Left colon (tissue), 2 donors: Measurements from ENCODE around the gene RGS9BP. TPM values are rescaled to one million over a fixed set of nuclear protein-coding genes. Genes with fewer than 3 reads are reported as not detected.
"Not testable (repeated sequence)": the region's sequence is repeated elsewhere in the genome, so short reads cannot be mapped to it uniquely, and the experiment has no call there.

Experiments
- ATAC-seq: fragments of 200-7000 bp; cut with Tn5 transposase; one replicate; pipeline ENCODE4 v1.9.1; 2020; ENCODE audit warnings: mild to moderate bottlenecking, moderate library complexity
- DNase-seq, 2 donors: peaks; one replicate each; pipeline ENCODE4 v3.0.0-alpha.2; 2020
- intact Hi-C, 2 donors: fragments of 100-400 bp; cut with DNase I in 1 of 2; cut with micrococcal nuclease in 1 of 2; formaldehyde crosslinking; loops; one replicate each; pipeline versions ENCODE4 v1.11.2 to v1.14.0; 2022; cut with DNase I, micrococcal nuclease
- long read RNA-seq: library from polyadenylated mRNA; unstranded; transcript quantifications from one replicate; pipeline ENCODE4 v2.0.0, GENCODE V29; 2021
- total RNA-seq, 2 donors: library from RNA; stranded (reverse); fragmentation: NEBNext Ultra II Directional; extraction: Animal tissue kit (Norgen Biotek cat#: 25700); gene quantifications; one replicate each; pipeline ENCODE4 v1.2.1, GENCODE V29; 2021
- donor health status: DM: no; HTN: no; CAD: no.
- donor health status: DM: yes; HTN: yes; CAD: no.

RGS9BP gene, protein sequence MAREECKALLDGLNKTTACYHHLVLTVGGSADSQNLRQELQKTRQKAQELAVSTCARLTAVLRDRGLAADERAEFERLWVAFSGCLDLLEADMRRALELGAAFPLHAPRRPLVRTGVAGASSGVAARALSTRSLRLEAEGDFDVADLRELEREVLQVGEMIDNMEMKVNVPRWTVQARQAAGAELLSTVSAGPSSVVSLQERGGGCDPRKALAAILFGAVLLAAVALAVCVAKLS
- under 1 TPM; 0.09 to 0.11 TPM for total RNA-seq
- long read RNA-seq, result 0 reads

DNA sequence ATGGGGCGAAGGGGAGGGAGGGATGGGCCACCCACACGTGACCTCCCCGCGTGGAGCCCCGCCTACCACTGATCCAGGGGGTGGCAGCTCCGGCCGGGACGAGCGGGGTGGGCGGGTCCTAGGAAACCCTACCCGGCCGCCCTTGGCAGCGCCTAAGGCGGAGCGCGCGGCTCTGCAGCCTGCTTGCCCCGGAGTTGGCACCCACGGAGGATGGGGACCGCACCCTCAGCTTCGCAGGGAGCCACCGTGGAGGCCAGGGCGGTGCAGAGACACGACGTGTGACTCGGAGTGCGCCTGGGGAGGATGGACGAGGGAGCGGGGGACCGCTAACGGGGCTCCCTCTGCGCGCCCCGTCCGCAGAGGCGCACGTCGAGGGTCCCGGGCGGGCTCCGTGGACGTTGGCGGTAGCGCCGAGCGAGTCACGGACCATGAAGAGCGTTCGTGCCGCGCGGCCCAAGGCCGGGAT, at the start of gene RGS9BP:
Gene RGS9BP (plus strand): TSS at position 129 of the 466 bp plus-strand sequence. CDS start 416 bp downstream, outside the sequence.
- DNase-seq (peak; percentile 86 to 87), ATAC-seq (peak; percentile 68)
- intact Hi-C loops, result no loop called here

DNA sequence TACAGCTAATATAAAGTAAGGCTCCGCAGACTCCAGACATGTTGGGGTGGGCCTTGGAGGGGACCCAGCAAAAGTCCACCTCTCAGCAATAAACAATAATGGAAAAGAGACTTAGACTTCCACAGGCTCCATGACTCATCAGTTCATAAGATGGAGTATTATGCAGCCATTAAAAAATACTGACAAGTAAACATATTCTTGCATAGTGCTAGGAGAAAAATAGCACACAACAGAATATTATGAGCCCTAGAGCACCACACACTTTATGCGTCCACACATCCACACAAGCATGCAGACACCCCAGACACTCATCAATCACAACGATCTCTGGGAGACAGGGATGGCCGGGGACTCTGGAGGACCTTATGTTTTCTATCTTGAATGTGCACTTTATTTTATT, 48.7 kb upstream of the RGS9BP start:
- DNase-seq, result no peak
- ATAC-seq, result no peak
- intact Hi-C loops, result no loop called here

DNA sequence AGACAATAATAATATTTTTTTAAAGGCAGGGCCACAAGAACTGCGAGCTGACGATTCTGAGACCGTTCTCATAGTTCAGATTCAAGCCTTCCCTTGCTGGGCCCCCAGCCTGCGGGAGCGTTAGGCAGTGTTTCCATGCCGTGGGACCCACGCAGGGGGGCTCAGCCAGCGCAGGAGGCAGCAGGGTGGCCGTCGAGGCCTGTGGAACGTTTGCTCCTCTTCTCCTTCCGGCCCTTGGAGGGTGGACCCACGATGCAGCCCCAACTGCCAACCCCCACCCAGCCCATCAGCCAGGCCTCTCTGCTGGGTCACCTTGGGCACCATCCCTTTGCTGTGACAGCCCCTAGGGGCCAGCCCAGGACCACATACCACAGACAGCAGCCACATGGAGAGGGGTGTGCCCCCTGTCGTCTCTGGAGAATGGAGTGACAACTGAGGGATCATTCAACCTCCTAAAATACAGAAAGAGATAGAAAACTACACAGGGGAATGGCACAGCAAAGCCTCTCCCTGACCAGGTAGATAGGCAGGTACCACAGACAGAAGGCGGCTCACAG, 47.9 kb upstream of the RGS9BP start:
- intact Hi-C loops, result no loop called here
- DNase-seq, result no peak
- no peak for ATAC-seq

DNA sequence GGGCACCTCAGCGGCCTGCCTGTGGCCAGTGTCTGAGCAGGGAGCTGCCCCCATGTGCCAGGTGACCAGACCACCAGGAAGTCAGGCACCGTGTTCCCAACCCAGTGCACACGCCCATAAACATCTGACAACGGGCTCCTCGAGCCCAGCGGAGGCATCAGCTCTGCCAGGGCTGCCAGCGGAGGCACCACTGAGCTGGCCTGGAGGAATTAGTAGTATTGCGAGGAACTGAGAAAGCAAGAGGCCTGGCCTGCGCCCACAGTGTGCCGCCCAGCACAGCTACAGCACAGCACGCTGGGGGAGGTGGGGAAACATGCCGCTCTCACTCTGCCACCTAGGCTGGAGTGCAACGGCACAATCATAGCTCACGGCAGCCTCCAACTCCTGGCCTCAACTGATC, 45.3 kb upstream of the RGS9BP start:
- intact Hi-C loops, result no loop called here
- DNase-seq, result no peak
- no peak for ATAC-seq

DNA sequence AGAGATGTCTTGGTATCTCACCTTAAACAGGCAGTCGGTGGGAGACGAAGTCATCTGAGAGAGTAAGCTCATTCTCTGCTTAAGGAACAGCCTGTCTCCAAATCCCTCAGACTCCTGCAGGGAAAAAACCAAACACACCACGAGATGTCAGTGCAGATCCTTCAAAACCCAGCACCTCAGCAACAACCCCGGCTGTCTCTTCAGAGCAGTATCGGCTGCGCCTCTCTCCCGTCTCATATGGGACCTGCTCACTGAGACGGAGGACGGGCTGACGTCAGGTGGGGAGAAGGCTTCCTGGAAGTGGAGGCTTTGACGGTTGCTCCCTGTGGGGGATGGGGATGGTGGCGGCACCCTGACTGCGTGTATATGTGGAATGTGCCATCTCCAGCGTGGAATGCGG, 44.3 kb upstream of the RGS9BP start:
- ATAC-seq, result no peak
- DNase-seq, result no peak
- intact Hi-C loops, result no loop called here

DNA sequence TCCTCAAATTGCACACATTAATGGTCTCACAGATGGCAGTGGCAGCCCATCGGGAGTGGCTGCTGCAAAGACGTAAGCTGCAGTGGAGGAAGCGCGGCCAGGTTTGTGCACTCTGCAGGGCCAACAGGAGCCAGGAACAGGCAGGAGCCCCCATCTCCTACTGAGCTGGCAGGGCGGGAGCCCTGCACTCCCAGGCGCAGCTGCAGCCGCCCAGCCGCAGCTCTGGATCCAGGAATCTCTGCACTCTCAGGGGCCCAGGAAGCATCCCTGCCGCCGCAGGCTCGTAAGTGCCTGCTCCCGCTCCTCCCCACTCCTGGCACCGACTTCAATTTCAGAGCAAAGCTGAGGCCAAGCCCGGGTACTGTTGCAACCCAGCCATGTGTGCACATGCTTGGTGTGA, 38.2 kb upstream of the RGS9BP start:
- ATAC-seq (no peak), DNase-seq (no peak)
- intact Hi-C loops, result no loop called here

DNA sequence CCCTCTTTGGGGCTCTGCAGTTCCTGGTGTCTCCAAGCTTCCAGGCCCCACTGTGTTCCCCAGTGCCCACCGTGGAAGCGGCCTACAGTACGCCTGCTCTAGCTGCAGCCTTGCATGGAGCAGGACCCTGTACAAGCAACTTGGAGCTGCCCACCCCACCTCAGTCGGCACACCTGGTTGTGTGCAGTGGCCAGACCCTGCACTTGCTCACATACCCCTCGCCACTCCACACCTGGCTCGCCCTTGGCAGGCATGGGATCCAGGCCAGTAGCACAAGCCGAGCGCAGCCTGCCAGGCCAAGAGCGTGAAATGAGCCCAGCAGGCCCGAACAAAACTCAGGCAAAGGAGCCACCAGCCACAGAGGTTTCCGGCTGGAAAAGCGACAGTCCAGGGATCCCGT, 37.0 kb upstream of the RGS9BP start:
- DNase-seq (no peak), ATAC-seq (no peak)
- intact Hi-C loops, result no loop called here

DNA sequence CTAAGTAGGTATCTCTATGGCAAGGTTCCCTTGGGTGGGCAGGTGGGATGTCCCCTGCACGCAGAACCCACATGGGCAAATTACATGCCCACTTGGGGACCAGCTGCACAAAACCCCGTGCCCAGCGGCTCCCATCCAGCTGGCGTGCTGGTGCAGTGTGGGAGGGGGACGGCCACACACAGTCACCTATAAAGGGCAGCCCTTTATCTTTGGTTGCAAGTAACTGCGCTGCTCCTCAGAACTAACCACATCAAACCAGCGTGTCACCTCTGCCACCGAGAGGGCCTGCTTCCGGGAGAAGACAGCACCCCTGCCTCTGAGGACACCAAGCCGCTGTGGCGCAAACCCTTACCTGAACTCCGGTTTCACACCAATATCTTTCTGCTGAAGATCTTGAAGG, 32.9 kb upstream of the RGS9BP start:
- intact Hi-C loops, result no loop called here
- DNase-seq (no peak), ATAC-seq (no peak)

DNA sequence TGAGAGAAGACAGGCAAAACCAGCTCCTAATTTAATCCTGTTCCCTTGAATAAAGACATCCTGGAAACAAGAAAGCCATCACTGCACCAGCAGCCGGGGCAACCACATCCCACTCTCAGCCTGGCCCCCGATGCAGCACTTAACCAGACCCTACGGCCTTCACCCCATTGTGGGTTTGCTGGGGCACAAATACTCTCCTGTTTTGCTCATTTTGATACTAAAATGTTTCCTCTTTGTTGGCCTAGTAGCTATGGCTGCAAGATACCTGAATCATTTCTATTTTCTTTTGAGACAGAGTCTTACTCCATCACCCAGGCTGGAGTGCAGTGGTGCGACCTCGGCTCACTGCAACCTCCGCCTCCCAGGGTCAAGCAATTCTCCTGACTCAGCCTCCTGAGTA, 29.1 kb upstream of the RGS9BP start:
- intact Hi-C loops, result no loop called here
- ATAC-seq (no peak), DNase-seq (no peak)

DNA sequence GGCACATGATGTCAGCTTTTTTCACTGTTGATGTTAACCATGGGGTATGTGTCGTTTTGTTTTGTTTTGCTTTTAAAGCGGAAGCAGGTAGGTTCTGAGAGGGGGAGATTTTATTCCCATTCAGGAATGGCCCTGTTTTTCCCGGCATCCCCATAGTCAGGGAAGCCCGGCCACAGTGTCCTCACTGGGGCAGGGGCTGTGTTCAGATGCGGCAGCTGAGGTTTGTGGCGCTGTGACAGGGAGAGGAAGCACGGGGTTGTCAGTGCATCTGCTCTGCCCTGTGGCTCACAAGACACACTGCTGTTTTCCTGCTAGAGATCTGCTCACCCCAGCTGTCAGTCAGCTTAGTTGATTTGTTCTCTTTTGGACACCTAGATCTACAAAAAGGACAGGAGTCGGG, 28.3 kb upstream of the RGS9BP start:
- ATAC-seq, result no peak
- intact Hi-C loops, result no loop called here
- DNase-seq, result no peak

DNA sequence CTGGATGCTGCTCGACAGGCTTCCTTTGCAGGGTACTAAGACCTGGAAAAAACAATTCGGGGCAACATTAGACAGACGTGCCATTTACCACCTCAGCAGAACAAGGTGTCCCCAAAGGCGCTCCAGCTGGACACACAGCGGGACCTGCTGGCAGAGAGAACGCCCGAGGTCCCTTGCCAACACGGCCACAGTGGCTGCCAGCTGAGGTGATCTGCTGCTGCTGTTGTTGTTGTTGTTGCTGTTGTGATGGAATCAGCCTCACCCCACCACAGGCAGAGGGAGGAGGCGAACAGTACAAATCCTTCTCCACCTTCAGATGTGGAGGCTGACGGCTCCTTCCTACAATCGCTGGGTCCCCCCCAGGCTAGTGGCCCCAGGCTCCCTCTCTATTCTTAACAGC, 25.9 kb upstream of the RGS9BP start:
- ATAC-seq (no peak), DNase-seq (no peak)
- intact Hi-C loops, result no loop called here

DNA sequence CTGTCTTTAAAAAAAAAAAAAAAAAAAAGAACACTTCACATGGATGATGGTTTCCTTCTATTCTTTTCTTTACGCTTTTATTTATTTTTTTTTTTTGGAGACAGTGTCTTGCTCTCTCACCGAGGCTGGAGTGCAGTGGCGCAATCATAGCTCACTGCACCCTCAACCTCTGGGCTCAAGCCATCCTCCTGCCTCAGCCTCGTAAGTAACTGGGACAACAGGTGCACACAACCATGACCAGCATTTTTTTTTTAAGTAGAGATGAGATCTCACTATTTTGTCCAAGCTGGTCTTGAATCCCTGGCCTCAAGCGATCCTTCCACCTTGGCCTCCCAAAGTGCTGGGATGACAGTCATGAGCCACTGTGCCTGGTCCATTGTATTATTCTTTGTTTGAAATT, 25.0 kb upstream of the RGS9BP start:
- DNase-seq, result no peak
- no peak for ATAC-seq
- intact Hi-C loops, result no loop called here

DNA sequence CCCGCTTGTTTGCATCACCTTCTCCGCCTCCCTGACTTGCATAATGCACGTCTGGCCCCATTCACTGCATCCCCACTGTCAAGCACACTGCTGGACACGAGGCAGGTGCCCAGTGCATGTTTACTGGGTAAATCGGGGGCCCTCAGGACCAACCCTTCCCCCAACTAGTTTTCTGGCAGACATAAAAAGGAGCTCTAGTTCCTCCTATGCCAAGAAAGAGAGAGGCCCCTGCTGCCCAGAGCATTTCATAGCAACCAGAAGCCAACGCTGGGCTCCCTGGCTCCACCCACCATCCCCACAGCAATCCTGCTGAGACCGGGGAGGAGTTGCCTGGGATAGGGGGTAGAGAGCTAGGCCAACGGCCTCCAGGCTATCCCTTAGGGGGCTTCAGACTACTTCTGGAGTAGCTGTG, 23.9 kb upstream of the RGS9BP start:
- ATAC-seq (peak; percentile 68), DNase-seq (peak; percentile 37 to 46)
- intact Hi-C loops, result no loop called here

DNA sequence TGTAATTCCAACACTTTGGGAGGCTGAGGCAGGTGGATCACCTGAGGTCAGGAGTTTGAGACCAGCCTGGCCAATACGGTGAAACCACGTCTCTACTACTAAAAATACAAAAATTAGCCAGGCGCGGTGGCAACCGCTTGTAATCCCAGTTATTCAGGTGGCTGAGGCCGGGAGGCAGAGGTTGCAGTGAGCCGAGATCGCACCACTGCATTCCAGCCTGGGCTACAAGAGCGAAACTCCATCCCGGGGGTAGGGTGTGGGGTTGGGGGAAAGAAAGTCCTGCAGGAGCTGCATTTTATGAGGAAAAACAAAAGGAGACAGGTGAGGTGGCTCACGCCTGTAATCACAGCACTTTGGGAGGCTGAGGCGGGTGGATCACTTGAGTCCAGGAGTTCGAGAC, 23.3 kb upstream of the RGS9BP start:
- DNase-seq, ATAC-seq, intact Hi-C loops: not testable (repeated sequence)

DNA sequence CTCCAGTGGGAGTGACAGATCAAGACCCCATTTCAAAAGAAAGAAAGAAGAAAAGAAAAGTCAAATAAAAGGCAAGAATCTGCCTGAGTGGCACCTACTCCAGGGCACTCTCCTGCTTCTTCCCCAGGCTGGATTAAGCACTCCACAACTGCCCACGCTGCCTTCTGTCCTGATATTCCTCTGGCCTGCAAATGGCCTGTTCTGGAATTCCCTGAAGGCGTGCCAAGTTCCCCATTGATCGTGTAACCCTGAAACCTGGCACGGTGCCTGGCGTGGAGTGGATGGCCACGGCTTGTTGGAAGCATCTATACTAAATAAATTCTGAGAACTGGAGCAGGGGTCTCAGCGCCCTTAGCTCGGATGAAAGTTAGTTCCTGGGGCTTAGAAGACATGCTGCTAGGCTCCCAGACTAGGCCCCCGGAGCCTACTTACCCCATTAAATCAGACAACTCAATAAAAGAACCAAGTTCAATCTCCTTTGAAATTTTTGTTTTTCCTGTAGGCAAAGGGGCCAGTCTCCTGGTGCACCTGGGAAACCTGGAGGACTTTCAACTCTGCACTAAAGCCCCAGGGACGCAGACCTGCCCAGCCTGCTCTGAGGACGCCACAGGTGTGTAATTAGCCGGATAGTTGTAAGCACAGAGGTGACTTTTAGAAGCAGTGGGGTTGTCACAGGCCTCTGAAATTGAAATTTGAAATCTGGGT, 22.6 kb upstream of the RGS9BP start:
- peak; percentile 87 for ATAC-seq
- intact Hi-C loops, result no loop called here
- peak; percentile 67 to 75 for DNase-seq

DNA sequence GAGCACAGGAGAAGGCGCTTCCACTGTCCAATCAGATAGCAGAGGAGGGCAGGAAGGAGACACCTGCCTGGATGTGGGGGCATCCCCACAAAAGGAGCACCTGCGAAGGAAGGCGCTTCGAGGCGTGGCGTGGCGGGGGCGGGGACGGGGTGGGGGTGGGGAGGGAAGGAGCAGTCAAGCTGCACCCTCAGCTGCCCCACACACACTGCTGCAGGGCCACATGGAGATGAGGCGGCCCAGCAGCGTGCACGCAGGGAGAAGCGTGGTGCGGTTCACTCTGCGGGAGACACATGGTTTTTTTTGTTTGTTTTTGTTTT, 22.1 kb upstream of the RGS9BP start:
- DNase-seq (no peak), ATAC-seq (peak; percentile 71)
- intact Hi-C loops, result no loop called here

DNA sequence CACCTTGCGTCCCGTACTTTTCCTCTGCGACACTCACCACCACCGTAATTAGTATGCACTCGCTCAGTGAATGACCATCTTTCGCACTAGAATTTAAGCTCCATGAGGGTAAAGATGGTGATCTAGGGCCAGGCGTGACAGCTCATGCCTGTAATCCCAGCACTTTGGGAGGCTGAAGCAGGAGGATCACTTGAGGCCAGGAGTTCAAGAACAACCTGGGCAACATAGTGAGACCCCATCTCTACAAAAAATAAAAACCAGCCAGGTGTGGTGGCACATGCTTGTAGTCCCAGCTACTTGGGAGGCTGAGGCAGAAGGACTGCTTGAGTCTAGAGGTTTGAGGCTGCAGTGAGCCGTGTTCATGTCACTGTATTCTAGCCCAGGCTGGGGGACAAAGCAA, 19.3 kb upstream of the RGS9BP start:
- DNase-seq, intact Hi-C loops, ATAC-seq: not testable (repeated sequence)

DNA sequence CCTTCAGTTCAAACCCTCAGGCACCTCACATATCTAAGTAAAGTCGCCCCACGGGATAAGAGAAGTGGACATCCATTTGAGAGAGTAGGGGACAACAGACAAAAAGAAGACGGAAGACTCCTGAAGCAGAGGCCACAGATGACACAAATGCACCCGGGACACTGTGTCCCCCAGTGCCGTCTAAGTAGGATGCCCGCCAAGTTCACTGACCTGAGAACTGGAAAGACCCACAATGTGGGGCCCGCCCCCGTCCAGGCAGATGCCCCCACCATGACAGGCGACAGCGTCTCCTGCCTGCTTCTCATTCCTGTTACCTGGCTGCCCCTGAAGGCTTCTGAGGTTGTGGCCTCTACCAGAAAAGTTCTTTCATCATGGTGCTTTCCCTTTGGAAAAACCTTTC, 17.6 kb upstream of the RGS9BP start:
- intact Hi-C loops, result no loop called here
- DNase-seq (no peak), ATAC-seq (no peak)

DNA sequence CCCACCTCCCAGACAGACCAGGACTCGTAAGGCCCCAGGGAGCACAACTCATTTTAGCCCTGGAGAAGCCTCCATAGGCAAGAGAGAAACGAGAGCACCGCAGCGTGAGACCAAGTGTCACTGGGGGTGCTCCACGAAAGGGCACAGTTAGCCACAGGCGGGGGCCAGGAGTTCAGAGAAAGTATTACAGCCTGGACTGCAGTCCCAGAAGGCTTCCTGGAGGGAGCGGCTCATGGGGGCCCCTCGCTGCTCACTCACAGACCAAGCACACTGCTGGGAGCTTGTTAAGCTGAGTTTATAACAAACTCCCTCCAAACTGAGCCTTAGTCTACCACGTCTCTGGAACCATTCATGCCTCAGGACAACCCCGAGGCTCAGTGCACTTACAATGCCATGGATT, 17.1 kb upstream of the RGS9BP start:
- no peak for ATAC-seq
- intact Hi-C loops, result no loop called here
- no peak for DNase-seq

DNA sequence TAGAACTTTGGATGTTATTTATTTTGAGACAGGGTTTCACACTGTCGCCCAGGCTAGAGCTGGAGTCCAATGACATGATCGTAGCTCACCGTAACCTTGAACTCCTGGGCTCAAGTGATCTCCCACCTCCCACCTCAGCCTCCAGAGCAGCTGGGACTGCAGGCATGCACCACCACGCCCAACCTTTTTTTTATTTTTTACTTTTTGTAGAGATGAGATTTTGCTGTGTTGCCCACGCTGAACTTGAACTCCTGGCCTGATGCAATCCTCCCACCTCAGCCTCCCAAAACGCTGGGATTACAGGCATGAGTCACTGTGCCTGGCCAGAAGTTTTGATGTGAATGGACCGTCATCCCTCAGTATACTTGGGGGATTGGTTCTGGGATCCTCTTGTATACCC, 14.3 kb upstream of the RGS9BP start:
- ATAC-seq (no peak), DNase-seq (no peak)
- intact Hi-C loops, result no loop called here

DNA sequence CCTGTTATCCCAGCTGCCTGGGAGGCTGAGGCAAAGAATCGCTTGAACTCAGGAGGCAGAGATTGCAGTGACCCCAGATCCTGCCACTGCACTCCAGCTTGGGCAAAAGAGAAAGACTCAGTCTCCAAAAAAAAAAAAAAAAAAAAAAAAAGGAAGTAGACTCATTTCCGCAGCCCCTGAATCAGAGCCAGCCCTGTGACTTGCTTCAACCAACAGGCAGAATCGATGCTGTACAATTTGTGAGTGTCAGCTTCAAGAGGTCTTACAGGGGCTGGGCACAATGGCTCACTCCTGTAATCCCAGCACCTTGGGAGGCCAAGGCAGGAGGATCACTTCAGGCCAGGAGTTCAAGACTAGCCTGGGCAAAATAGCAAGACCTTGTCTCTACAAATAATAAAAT, 13.5 kb upstream of the RGS9BP start:
- ATAC-seq (no peak), DNase-seq (no peak)
- intact Hi-C loops, result no loop called here
